ENCODE results near the gene BAD. TPM values are rescaled to one million over a fixed set of nuclear protein-coding genes. Genes with fewer than 3 reads are reported as not detected.
A peak's percentile ranks its signal among the peaks of the same experiment; 100 is the strongest.

Gene BAD
- total RNA-seq, 2 donors from 2014 or later, result 7.1 to 31.6 TPM

DNA sequence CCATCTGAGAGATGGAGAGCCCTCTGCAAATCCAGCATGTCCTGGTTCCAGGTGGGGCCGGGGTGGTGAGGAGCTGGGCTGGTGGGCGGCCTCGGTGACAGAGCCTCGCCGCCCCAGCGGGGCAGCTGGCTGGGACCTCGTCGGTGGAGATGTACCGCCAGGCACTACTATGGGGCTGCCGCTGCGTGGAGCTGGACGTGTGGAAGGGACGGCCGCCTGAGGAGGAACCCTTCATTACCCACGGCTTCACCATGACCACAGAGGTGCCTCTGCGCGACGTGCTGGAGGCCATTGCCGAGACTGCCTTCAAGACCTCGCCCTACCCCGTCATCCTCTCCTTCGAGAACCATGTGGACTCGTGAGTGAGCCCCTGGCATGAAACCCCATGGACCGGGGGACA lies 26.1 kb downstream of the BAD start:
- ATAC-seq, result no peak
- DNase-seq (ENCODE audit: low spot score in 2 of 2), result no peak
- Mint-ChIP-seq H3K36me3 (no peaks in the 10 kb centered on the region), H3K27ac (no peak overlapping the region), H3K9me3 (no peaks in the 10 kb centered on the region)

DNA sequence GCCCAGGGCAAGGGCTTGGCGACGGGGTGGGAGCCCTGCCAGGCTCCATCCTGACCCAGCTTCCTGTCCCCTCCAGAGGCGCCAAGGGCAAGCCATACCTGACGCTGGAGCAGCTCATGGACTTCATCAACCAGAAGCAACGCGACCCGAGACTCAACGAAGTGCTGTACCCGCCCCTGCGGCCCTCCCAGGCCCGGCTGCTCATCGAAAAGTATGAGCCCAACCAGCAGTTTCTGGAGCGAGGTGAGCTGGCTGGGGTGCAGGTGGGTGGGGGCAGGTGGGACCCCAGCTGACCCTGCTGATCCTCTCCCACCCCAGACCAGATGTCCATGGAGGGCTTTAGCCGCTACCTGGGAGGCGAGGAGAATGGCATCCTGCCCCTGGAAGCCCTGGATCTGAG lies 28.2 kb downstream of the BAD start:
- DNase-seq (ENCODE audit: low spot score in 2 of 2) (no peak), ATAC-seq (no peak)
- Mint-ChIP-seq H3K27ac (no peak overlapping the region), H3K36me3 (no peaks in the 10 kb centered on the region), H3K9me3 (no peaks in the 10 kb centered on the region)

DNA sequence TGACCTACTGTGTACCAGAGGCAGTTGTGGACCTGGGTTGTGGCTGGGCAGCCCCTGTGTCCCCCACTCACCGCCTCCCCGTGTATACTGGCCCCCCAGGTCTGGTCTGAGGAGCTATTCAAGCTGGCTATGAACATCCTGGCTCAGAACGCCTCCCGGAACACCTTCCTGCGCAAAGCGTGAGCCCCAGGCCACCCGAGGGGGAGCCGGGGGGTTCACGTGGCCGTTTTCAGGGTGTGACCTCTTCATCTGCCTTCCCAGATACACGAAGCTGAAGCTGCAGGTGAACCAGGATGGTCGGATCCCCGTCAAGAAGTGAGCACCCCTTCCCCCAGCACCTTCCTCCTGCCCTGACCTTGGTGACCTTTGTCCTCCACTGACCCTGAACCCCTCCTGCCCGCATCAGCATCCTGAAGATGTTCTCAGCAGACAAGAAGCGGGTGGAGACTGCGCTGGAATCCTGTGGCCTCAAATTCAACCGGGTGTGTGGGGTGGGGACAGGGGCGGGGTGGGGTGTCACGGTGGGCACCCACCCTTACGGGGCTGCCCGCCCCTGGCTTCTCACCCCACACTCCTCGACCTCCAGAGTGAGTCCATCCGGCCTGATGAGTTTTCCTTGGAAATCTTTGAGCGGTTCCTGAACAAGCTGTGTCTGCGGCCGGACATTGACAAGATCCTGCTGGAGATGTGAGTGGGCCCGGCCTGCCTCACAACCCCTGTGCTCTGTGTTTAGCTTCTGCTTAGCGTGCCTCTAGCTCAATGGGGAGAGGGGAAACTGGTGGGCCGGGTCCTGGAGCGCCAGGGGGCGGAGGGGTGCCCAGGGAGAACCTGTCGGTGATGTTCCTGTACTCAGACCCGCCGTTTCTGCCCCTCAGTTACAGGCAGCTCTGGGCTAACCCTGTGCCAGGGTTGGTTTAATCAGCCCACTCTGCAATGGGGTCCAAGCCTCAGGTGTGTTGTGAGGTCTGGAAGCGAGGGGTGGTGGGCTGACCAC lies 29.0 kb downstream of the BAD start:
- no peaks in the 10 kb centered on the region for H3K9me3 Mint-ChIP-seq

DNA sequence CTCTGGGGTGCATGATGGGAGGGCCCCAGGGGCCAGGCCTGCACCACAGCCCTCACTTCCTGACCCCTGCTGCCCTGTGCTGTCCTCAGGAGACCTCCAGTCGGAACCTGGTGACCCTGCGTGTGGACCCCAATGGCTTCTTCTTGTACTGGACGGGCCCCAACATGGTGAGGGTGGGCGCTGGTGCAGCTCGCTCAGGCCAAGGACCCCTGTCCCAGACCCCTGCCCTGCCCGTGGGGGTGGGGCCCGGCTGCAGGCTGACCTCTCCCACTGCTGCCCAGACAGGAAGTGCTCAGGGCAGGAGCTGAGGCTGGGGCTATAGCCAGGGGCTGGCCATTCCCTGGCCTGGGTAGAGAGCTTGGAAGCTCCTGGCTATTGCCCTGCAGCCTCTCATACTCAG lies 30.1 kb downstream of the BAD start:
- ATAC-seq, result no peak
- no peaks in the 10 kb centered on the region for H3K36me3 Mint-ChIP-seq

More for the DNA sequence above, 29.0 kb downstream of the BAD start:
- ATAC-seq, result no peak
- Mint-ChIP-seq H3K27ac (no peak overlapping the region), H3K36me3 (no peaks in the 10 kb centered on the region)
- no peak for DNase-seq (ENCODE audit: low spot score in 2 of 2)

DNA sequence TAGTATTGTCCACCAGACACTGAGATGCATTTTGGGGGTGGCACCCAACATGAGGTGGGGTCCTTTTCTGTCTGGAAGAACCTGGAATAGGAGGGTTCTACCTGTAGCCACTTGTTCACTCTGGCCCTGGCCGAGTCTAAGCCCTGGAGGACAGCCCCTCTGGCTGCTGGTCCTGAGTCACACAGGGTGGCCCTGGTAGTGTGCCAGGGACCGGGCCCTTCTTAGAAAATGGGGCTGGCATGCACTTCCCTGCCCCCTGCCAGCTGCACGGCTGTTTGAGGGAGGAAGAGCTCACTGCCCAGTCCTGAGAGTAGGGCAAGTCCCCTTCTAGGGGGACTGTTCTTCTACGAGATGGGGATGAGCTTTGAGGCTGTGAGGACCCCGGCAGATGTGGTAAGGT lies 31.0 kb downstream of the BAD start:
- H3K9me3 Mint-ChIP-seq, result no peaks in the 10 kb centered on the region
- no peaks in the 10 kb centered on the region for H3K36me3 Mint-ChIP-seq
- ATAC-seq, result no peak
- H3K27ac Mint-ChIP-seq, result peak overlapping the region in 1 of 2 donors; percentile 46
- no peak for DNase-seq (ENCODE audit: low spot score in 2 of 2)

More for the DNA sequence above, 30.1 kb downstream of the BAD start:
- no peak for DNase-seq (ENCODE audit: low spot score in 2 of 2)
- Mint-ChIP-seq H3K9me3 (no peaks in the 10 kb centered on the region), H3K27ac (no peak overlapping the region)

DNA sequence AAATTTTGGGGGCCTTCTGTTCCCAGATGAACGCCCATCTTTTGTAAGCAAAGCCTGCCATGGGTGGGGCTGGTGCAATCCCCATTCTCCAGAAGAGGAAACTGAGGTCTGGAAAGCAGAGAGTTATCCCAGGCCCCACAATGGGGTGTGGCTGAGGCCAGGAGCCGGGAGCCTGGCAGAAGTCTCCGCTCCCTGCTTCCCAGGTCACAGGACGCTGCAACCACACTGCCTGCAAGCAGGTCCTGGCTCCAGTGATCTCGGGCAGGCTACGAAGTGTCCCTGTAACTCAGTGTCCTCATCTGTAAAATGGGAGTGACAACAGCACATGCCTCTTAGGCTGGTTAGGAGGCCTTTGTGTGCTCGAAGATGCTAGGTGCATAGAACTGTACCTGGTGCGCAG lies 31.4 kb downstream of the BAD start:
- ATAC-seq (no peak), DNase-seq (ENCODE audit: low spot score in 2 of 2) (no peak)
- H3K36me3 Mint-ChIP-seq, result no peaks in the 10 kb centered on the region
- no peak overlapping the region for H3K27ac Mint-ChIP-seq
- no peaks in the 10 kb centered on the region for H3K9me3 Mint-ChIP-seq

DNA sequence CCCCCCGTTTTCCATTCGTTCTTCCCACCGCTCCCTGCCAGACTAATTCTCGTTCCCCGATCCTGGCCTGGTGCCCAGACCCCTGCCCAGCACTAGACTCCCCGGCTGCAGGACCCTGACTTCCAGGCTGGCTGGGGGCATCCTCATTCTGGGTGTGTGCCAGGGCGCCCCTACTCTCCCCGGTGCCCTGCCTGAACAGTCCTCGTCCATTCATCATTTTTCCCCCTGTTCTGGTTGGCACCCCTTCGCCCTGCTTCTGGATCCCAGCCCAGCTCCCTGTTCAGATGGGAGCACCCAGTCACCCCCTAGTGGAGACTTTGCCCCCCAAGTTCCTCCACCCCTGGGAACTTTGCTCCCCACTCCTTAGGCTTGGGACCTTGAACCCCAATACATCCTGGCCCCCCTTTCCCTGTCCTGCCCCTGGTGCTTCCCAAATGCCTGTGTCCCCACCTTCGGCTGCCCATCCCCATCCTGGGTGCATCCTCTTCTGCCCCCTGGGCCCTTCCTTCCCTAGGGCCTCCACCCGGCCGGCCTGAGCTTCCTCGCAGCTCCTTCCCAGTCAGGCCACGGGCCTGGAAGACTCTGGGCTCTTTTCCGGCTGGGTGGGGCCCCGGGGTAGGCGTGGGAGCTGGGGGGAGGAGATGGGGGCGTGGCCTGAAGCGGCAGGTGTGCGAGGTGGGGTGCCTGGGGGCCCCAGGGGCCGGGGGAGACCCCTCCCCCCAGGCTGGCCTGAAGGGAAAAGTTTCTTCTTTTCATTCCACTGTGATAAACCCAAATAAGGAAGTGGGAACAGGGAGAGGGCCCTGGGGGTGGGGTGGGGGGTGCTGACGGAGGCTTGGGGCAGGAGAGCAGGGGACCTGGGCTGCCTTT lies 32.2 kb downstream of the BAD start:
- Mint-ChIP-seq H3K9me3 (no peaks in the 10 kb centered on the region), H3K36me3 (no peaks in the 10 kb centered on the region), H3K27ac (peak overlapping the region; percentile 55 to 57)
- DNase-seq (ENCODE audit: low spot score in 2 of 2) (no peak), ATAC-seq (peak in 1 of 2 donors; percentile 4)

DNA sequence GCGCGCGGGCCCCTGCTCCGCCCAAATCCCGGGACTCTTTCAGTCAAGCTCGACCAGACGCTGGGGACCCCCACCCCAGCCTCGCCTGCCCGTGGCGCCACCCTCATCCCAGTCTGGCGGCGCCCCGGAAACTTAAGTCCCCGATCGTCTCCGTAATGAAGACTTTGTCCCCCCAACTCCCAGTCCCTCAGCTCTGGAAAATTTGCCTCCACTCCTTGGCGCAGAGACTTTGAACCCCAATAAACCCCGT lies 32.8 kb downstream of the BAD start:
- no peaks in the 10 kb centered on the region for H3K36me3 Mint-ChIP-seq
- no peak for ATAC-seq
- DNase-seq (ENCODE audit: low spot score in 2 of 2), result no peak
- H3K9me3 Mint-ChIP-seq, result no peaks in the 10 kb centered on the region
- H3K27ac Mint-ChIP-seq, result peak overlapping the region in 1 of 2 donors; percentile 55

DNA sequence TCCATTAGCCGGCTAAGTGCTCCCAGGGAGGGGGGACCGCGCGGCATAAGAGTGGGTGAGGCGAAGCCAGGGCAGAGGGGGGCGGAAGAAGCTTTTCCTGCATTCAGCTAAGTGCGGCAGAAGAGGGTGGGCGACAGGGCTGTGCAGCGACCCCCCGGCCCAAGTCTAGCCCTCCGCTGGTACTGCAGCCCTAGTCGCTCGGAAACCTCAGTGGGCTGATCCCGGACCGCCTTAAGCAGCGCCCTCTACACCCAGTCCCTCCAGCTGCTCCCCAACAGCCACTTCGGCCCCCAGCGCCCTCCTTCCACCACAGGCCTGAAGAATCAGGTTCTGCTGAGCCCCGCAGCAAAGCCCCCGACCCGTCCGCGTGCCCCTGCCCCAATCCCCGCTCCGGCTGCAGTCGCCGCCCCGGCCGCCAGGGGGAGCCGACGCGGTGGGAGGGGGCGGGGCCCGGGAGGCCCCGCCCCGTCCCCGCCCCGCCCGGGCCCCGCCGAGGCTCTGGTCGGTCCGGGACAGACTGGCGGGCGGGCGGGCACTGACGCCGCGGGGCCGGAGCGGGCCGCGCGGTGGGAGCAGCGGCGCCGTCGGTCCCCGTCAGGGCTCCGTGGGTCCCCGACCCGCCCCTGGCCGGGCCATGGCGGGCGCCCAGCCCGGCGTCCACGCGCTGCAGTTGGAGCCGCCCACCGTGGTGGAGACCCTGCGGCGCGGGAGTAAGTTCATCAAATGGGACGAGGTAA lies 33.3 kb downstream of the BAD start, which contains the start of gene PLCB3:
TSS of gene PLCB3 (plus strand) at position 515 of the 737 bp plus-strand sequence. CDS start at position 635, 120 bp downstream.
- DNase-seq (ENCODE audit: low spot score in 2 of 2) (peak in 1 of 2 donors; percentile 79), ATAC-seq (peak; percentile 73 to 74)
- H3K36me3 Mint-ChIP-seq, result no peaks in the 10 kb centered on the region
- H3K9me3 Mint-ChIP-seq, result no peaks in the 10 kb centered on the region
- H3K27ac Mint-ChIP-seq, result peak within 1 kb of the TSS; percentile 55 to 57

DNA sequence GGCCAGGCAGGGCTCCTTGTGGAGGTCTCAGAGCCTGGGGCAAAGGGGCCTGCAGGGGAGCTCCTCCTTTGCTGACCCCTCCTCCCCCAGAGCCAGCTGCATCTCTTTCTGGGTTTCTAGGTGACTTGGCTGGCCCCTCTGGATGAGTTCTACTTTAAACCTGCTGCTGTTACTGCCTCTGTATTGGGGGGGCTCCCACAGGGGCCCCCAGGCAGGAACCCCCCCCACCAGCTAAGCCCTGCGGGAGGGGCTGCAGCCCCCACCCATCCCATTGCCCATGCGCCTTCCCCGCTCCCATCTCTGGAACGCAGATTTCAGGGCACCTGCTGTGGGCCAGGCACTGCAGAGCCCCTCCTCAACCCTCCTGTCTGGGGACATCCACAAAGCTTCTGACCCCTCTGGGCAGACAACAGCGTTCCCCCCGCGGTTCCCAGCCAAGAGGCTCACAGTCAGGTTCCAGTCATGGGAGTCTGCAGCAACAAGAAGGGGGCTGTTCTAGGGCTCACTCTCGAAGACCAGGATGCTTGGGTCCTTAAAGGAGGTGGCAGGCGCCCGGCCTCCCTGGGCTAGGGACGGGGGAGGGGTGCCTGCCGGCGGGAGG lies 34.0 kb downstream of the BAD start:
- Mint-ChIP-seq H3K9me3 (no peaks in the 10 kb centered on the region), H3K36me3 (peaks cover 6% of the 10 kb centered on the region in 2 donors), H3K27ac (no peak overlapping the region)
- ATAC-seq (no peak), DNase-seq (ENCODE audit: low spot score in 2 of 2) (no peak)

DNA sequence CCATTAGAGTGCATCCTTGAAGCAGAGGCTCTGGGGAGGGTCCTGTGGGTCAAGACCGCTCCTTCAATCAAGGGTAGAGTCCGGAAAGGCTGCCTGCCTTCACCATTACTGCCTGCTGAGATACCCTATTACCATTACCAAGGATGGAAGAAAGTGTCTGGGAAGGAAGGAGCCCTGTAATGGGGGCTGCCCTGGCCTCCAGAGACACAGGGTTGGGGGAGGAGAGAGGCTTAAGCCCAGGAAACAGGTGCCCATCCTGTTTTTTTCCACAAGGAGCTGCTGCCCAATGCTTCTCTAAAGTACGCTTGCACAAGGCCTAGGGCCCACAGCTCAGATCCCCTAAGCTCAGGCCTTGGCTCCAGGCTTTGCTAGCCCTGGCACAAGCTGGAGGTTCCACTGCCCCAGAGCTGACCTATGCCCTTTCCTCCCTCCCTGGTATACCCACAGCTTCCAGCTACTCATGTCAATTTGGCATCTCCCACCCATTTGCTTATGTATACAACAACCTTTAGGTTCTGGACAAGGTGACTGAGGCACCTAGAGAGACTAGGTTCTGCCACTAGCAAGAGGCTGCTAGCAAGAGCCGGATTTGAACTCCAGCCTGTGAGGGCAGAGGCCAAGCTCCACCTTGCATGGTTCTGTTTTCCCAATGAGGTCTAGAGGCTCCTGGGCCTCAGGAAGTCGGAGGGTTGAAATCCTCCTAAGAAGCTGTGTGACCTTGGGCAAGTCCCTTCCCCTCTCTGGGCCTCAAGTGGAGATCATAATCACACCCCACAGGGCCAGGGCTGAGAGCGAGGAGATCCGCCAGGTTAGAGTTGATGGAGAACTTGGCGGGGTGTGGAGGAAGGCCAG lies 34.7 kb downstream of the BAD start:
- no peaks in the 10 kb centered on the region for H3K9me3 Mint-ChIP-seq
- ATAC-seq (no peak), DNase-seq (ENCODE audit: low spot score in 2 of 2) (no peak)
- no peak overlapping the region for H3K27ac Mint-ChIP-seq
- peaks cover 6% of the 10 kb centered on the region in 2 donors for H3K36me3 Mint-ChIP-seq

DNA sequence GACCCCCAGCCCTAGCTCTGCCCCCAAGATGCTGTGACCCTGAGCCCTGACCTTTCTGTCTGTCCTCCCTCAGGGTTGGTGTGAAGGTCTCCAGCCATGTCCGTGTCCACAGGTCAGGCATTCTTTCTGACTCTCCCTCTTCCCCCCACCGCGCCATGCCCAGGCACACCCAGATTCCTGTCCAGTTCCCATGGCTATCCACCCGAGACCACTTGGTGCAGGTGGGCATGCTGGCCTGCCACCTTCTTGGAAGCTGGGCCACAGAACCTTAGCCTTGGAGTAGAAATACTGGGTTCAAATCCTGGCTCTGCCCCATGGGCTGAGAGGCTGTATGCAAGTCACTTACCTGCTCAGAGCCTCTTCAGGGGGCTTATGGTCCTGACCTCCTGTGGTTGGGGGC lies 35.4 kb downstream of the BAD start:
- peaks cover 6% of the 10 kb centered on the region in 2 donors for H3K36me3 Mint-ChIP-seq
- H3K9me3 Mint-ChIP-seq, result no peaks in the 10 kb centered on the region
- no peak overlapping the region for H3K27ac Mint-ChIP-seq
- DNase-seq (ENCODE audit: low spot score in 2 of 2) (no peak), ATAC-seq (no peak)

DNA sequence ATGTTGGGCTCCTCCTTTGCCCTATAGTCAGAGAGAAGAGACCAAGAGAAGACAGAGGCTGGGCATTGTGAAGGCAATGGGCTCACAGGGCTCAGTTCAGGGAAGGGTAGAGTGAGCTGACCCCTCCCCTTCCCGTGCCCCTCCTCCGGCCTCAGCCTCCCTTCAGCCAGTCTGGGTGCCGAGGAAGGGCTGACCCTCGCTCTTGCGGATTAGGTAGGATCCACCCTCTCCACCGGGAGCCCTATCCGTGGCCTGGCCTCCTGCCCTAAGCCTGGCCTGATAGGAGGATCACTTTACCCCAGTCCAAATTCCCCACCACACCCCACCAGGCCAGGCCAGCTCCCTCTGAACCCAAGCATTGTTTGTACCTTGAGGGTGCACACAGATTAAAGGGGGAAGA lies 35.9 kb downstream of the BAD start:
- DNase-seq (ENCODE audit: low spot score in 2 of 2) (no peak), ATAC-seq (no peak)
- Mint-ChIP-seq H3K9me3 (no peaks in the 10 kb centered on the region), H3K36me3 (peaks cover 6 to 9% of the 10 kb centered on the region in 2 donors), H3K27ac (no peak overlapping the region)

DNA sequence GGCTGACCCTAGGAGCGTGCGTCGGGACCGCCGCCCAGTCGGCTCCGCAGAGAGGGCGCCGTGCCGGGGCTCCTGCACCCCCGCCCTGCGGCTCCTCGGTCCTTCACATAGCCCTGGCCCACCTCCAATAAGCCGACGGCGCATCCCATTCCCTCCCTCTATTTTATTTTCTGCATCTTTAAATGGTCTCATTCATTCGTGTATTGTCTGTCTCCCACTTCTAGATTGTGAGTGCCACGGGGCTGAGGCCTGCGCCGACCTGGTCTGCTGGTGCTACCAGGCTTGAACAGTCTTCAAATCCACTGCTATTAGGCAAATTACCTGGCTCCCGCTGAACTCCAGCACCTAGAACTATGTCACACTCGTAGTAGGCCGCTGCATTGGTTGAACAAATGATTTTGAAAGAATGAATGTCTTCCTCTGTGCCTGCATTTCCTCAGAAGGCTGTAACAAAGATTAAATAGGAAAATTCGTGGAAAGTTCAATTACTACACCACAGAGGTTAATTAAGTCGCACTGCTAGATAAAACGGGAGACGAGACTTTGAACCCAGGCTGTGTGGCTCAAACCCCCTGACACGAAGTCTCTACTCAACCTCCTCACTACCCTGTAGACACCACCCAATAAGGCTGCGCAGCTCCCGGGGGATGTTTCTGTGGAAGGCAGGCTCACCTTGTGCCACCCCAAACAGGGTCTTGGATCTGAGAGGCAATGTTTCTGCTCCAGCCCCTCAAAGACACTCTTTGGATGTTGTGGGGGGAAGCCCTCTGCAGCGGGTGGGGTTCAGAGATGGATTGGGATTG lies 36.5 kb downstream of the BAD start:
- peaks cover 6 to 16% of the 10 kb centered on the region in 2 donors for H3K36me3 Mint-ChIP-seq
- ATAC-seq, result no peak
- peak overlapping the region in 1 of 2 donors; percentile 65 for H3K27ac Mint-ChIP-seq
- DNase-seq (ENCODE audit: low spot score in 2 of 2), result no peak
- no peaks in the 10 kb centered on the region for H3K9me3 Mint-ChIP-seq

All from activated naive CD4-positive, alpha-beta T cell treated with anti-CD3 and anti-CD28 coated beads, Interleukin-2, amount 50 U/mL, for 72 hours (primary cell).